Kidney epithelial cell (primary cell): ENCODE measurements around the gene NRARP. TPM values are rescaled to one million over a fixed set of nuclear protein-coding genes. Genes with fewer than 3 reads are reported as not detected.

Source experiments
- DNase-seq: peaks from one replicate; pipeline ENCODE4 v3.0.0-alpha.2; 2010; ENCODE audit warnings: low read depth
- H3K27me3 ChIP-seq: 2 replicates; pipeline ENCODE4 v1.6.0; 2011; ENCODE audit warnings: low read length; ENCODE audit not compliant: control insufficient read depth, insufficient read depth
- H3K36me3 ChIP-seq: 2 replicates; pipeline ENCODE4 v1.5.1; 2011; ENCODE audit warnings: low read length; ENCODE audit not compliant: control insufficient read depth, insufficient read depth
- H3K4me3 ChIP-seq: 2 replicates; pipeline ENCODE4 v1.5.1; 2011; ENCODE audit warnings: low read depth, mild to moderate bottlenecking, control low read depth, low read length
- total RNA-seq: library from RNA; depleted of rRNA; stranded (reverse); fragments of >200 nt; gene quantifications from 2 replicates; pipeline ENCODE4 v1.2.3, GENCODE V29; 2015
- TF ChIP-seq, protein P1 (sequence below): IDR thresholded peaks from 2 replicates; pipeline ENCODE4 v1.5.1; 2011; ENCODE audit warnings: mild to moderate bottlenecking, moderate library complexity, low read length, control low read depth, inconsistent platforms; ENCODE audit not compliant: insufficient read depth, poor library complexity, severe bottlenecking

NRARP gene
- total RNA-seq, 1 donor from 2014 or later = 8.4 TPM

DNA sequence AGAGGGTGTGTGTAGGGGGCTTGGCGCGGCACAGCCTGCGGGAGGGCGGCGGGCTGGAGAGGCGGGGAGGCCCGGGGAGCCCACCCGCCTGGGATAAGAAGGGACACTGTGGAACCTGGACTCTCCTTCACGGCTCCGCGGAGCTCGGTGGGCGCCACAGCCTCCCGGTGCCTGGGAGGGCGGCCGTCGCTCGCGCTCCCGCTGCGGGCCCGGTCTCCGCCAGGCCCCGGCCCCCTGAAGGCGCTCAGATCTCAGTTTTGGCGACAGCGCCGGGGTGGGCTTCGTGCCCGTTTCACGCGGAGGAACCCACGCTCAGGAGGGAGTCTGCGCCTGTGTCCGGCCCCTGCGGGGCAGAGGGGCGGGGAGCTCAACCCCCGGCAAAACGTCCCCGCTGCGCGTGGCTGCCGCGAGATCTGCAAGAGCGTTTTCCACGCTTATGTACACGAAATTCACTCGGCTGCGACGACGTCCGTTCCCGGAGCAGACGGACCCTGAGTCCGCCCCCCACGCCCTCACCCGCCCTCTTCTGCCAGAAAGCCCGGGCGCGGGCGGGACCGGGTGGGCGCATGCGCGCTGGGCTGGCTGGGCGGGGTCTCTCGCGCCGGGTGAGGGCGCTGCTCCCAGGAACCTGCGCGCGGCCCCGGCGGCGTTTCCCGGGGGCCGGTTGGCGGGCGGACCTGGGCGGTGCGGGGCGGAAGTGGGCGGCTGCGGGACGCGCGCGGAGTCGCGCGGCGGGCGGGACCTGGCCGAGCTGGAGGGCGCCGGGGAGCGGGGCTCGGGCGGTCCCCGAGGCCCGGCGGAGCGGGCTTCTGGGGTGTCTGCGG lies 47.2 kb downstream of the NRARP start, which contains the start of gene NELFB:
NELFB (plus strand) TSS at position 704 of the 824 bp plus-strand sequence.
- TF ChIP-seq, protein P1, sequence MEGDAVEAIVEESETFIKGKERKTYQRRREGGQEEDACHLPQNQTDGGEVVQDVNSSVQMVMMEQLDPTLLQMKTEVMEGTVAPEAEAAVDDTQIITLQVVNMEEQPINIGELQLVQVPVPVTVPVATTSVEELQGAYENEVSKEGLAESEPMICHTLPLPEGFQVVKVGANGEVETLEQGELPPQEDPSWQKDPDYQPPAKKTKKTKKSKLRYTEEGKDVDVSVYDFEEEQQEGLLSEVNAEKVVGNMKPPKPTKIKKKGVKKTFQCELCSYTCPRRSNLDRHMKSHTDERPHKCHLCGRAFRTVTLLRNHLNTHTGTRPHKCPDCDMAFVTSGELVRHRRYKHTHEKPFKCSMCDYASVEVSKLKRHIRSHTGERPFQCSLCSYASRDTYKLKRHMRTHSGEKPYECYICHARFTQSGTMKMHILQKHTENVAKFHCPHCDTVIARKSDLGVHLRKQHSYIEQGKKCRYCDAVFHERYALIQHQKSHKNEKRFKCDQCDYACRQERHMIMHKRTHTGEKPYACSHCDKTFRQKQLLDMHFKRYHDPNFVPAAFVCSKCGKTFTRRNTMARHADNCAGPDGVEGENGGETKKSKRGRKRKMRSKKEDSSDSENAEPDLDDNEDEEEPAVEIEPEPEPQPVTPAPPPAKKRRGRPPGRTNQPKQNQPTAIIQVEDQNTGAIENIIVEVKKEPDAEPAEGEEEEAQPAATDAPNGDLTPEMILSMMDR = no peak
- no peak for DNase-seq
- H3K27me3 ChIP-seq = no peaks in the 10 kb centered on the region
- peak within 1 kb of the TSS; percentile 67 for H3K4me3 ChIP-seq
- H3K36me3 ChIP-seq = no peaks in the 10 kb centered on the region

DNA sequence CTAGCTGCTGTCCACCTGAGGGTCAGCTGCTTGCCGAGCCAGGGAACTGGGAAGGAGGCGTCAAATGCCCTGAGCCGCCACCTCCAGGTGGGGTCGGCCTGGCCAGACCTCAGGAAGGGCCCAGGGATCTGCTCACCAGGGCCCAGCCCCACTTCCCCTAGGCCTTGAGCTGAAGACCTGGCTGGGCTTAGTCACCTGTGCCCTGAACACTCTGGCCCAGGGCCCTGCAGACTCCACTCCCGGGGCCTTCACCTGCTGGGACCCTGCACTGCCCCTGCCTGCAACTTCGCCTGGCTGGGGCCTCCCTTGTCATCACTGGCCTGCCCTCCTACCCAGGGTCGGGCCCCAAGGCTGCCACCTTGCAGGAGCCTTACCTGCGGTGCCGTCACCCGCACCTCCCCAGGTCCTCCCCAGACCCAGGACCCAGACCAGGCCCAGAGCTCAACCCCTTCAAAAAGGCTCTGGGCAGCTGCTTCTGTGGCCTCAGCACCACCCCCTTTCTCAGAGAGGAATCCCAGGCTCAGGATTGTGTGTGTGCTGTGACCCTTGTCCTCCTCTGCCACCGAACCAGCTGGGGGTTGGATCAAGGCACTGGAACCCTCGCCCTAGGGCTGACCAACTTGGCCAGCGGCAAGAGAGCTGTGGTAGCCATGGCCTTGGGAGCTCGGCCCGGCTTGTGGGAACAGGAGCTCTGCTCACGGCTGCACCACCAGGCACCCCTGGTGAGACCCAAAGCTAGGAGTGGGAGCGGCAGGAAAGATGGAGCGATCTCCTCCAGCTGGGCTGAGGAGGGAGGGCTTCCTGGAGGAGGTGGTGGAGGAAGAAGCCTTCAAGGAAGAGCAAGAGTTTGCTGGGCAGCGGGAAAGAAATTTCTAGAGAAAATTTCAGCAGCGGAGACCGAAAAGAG lies 48.1 kb downstream of the NRARP start:
- Histone ChIP-seq H3K27me3 (no peaks in the 10 kb centered on the region), H3K4me3 (peak overlapping the region; percentile 63), H3K36me3 (no peaks in the 10 kb centered on the region)
- DNase-seq = no peak
- TF ChIP-seq, protein P1 = no peak

DNA sequence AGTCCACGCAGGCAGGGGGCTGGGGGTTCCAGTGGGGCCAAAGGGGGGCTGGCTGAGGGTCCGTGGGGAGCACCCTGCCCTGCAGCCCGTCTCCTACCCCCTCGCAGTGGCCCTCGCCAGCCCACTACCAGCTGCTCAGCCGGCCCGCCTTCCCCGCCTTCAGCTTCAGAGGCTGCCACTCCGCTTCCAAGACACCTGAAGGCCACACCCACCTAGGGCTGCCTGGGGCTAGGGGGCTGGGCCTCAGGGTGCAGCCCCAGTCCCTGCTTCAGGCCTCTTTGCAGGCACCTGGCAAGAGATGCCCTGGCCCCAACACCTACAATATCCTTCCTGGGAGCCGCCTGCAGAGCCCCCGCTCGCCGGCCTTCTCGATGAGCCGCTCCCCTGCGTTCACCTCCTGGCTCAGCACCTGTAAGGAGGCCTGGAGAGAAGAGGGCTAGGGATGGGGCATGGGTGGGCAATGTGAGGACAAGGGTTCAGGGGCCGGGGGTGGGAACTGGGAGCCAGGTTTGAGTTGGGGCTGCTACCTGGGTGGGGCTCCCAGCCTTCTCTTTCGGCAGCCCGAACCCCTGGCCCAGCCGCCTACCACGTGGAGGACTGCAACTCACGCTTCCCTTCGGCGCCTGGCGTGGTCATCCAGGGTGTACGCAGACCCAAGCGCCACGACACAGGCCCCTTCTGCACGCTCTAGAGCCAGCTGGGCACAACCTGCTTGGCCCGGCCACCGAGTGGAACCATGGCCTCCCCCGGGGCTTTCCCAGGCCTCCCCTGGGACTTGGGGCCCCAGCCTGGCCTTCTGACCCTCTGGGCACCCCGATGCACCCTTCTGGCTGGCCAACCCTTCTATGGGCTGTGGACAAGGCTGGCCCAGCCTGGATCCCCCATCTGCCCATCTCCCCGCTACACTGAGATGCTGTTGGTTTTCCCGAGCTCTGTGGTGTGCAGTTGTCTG lies 49.2 kb downstream of the NRARP start:
- Histone ChIP-seq H3K36me3 (no peaks in the 10 kb centered on the region), H3K27me3 (no peaks in the 10 kb centered on the region), H3K4me3 (no peak overlapping the region)
- DNase-seq = no peak
- TF ChIP-seq, protein P1 = no peak

DNA sequence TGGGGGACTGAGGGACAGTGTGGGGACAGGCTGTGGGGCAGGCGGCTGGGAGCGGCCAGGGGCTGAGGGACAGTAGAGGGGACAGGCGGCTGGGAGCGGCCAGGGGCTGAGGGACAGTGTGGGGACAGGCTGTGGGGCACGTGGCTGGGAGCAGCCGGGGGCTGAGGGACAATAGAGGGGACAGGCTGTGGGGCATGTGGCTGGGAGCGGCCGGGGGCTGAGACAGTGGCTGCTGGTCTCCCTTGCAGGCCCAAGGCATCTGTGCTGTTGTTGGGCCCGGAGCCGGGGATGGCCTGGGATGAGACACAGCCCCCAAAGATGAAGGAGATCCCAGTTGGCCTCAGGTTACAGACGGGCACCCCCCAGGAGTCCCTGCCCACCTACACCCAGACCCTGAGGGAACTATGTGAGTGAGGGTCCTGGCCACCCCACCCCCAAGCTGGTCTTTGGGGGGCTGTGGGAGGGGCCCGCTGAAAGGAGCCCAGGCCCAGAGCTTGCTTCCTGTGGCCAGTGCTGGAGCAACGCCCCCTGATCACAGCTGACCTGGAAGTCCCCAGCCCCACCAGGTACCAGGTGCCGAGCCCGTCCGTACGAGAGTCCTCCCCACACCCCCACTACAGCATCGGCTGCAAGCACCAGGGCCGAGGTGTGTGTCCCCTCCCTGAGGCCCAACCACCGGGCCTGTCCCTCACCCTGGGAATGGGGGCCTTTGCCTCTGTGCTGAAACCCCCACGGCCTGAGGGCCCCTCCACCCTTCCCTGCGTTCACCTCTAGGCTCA lies 50.4 kb downstream of the NRARP start:
- TF ChIP-seq, protein P1 = no peak
- no peak for DNase-seq
- H3K27me3 ChIP-seq = no peaks in the 10 kb centered on the region
- H3K36me3 ChIP-seq = no peaks in the 10 kb centered on the region
- no peak overlapping the region for H3K4me3 ChIP-seq

DNA sequence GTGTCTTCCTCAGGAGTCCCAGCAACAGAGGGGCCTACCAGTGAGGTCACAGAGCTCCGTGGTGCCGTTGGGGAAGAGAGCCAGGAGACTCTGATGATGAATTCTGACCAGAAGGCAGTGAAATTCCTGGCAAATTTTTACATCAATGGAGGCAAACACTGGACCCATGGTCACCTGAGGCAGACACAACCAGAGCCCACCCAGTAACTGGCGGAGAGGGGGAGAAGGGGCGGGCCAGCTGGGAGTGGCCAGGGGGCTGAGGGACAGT lies 50.9 kb downstream of the NRARP start, which contains the start of gene STPG3:
STPG3 (plus strand) TSS at position 93 of the 268 bp plus-strand sequence; CDS start at position 94, 1 bp downstream.
- no peaks in the 10 kb centered on the region for H3K36me3 ChIP-seq
- H3K27me3 ChIP-seq = no peaks in the 10 kb centered on the region
- no peak for DNase-seq
- H3K4me3 ChIP-seq = no peak within 1 kb of the TSS
- TF ChIP-seq, protein P1 = no peak
